Keratinocyte (primary cell): ENCODE results near the gene INHBB. TPM values are rescaled to one million over a fixed set of nuclear protein-coding genes. Genes with fewer than 3 reads are reported as not detected.

Experiments
- DNase-seq: peaks from one replicate; pipeline ENCODE4 v3.0.0-alpha.2; 2011; ENCODE audit warnings: low read depth, missing footprints, low spot score
- FAIRE-seq: peaks from 2 replicates; lab custom pipeline; 2011; peaks lifted over from hg19 to GRCh38; lab: Jason Lieb, UNC
- H2AFZ ChIP-seq: 2 replicates; pipeline ENCODE4 v1.6.0; 2012; ENCODE audit warnings: low read length, control low read depth, inconsistent platforms; ENCODE audit not compliant: control insufficient read depth
- H3K27ac ChIP-seq: 2 replicates; pipeline ENCODE4 v1.5.1; 2011; ENCODE audit warnings: low read length; ENCODE audit not compliant: control insufficient read depth, insufficient read depth
- H3K27me3 ChIP-seq: 3 replicates; pipeline ENCODE4 v1.6.0; 2011; ENCODE audit warnings: low read length; ENCODE audit not compliant: control insufficient read depth, insufficient read depth; ENCODE audit errors: extremely low read depth
- H3K36me3 ChIP-seq, 2 experiments: 2 replicates in 1 of 2; 3 replicates in 1 of 2; pipeline ENCODE4 v1.5.1; 2011; ENCODE audit warnings: low read length in 2 of 2, mild to moderate bottlenecking in 1 of 2; ENCODE audit not compliant: control insufficient read depth in 2 of 2, insufficient read depth in 2 of 2; ENCODE audit errors: extremely low read depth in 1 of 2
- H3K4me1 ChIP-seq: 3 replicates; pipeline ENCODE4 v1.5.1; 2011; ENCODE audit warnings: low read length; ENCODE audit not compliant: control insufficient read depth, insufficient read depth; ENCODE audit errors: extremely low read depth
- H3K4me2 ChIP-seq: 3 replicates; pipeline ENCODE4 v1.6.0; 2011; ENCODE audit warnings: low read depth, low read length; ENCODE audit not compliant: control insufficient read depth, insufficient read depth; ENCODE audit errors: extremely low read depth
- H3K4me3 ChIP-seq, 3 experiments: fragments of 200-600 bp in 1 of 3; sonication (generic) in 1 of 3; 2 replicates in 2 of 3; 3 replicates in 1 of 3; pipeline ENCODE4 v1.5.1; 2011 to 2016; ENCODE audit warnings: low read length in 3 of 3, mild to moderate bottlenecking in 3 of 3, control low read depth in 2 of 3, inconsistent platforms in 1 of 3, low read depth in 1 of 3, mixed read lengths in 1 of 3, mixed run types in 1 of 3, moderate library complexity in 1 of 3; ENCODE audit not compliant: control insufficient read depth in 2 of 3, insufficient read depth in 2 of 3; ENCODE audit errors: extremely low read depth in 1 of 3
- H3K79me2 ChIP-seq: 2 replicates; pipeline ENCODE4 v1.6.0; 2012; ENCODE audit warnings: low read length; ENCODE audit not compliant: control insufficient read depth, insufficient read depth
- H3K9ac ChIP-seq: 3 replicates; pipeline ENCODE4 v1.6.0; 2011; ENCODE audit warnings: low read length; ENCODE audit not compliant: control insufficient read depth, insufficient read depth; ENCODE audit errors: extremely low read depth
- H3K9me1 ChIP-seq: 3 replicates; pipeline ENCODE4 v1.6.0; 2011; ENCODE audit warnings: low read length; ENCODE audit not compliant: control insufficient read depth, insufficient read depth; ENCODE audit errors: extremely low read depth
- H3K9me3 ChIP-seq: 2 replicates; pipeline ENCODE4 v1.5.1; 2012; ENCODE audit warnings: low read depth, low read length; ENCODE audit not compliant: control insufficient read depth
- H4K20me1 ChIP-seq: 3 replicates; pipeline ENCODE4 v1.6.0; 2011; ENCODE audit warnings: low read length; ENCODE audit not compliant: control insufficient read depth, insufficient read depth; ENCODE audit errors: extremely low read depth
- EZH2 ChIP-seq: IDR thresholded peaks from one replicate; pipeline ENCODE4 v1.6.1; 2012; ENCODE audit warnings: inconsistent platforms, mild to moderate bottlenecking, low read length, moderate library complexity
- dilution Hi-C: fragments of 300-500 bp; cut with MboI; formaldehyde crosslinking; loops from one replicate; pipeline ENCODE4 v1.7.0; 2020; ENCODE audit warnings: low sequenced_read_pairs; ENCODE audit not compliant: extremely low pct_ligation_motif_present
- polyA plus RNA-seq, 5 experiments: library from polyadenylated mRNA; depleted of rRNA in 3 of 5; stranded (reverse) in 3 of 5; stranded (forward) in 1 of 5; unstranded in 1 of 5; fragments of >200 nt; gene quantifications; 1 replicate in 1 of 5; 2 replicates in 3 of 5; 3 replicates in 1 of 5; pipeline versions ENCODE4 v1.2.1 to v1.2.3, GENCODE V29; 2011 to 2012; ENCODE audit warnings: missing spikeins in 2 of 5, low read depth in 1 of 5, low replicate concordance in 1 of 5
- TF ChIP-seq, protein P1 (sequence below), 3 experiments: IDR thresholded peaks in 1 of 3; conservative IDR thresholded peaks in 1 of 3; optimal IDR thresholded peaks in 1 of 3; 2 replicates in 2 of 3; 3 replicates in 1 of 3; pipeline versions ENCODE3 to v1.5.1; 2011; ENCODE audit warnings: low read length in 3 of 3, mild to moderate bottlenecking in 3 of 3, moderate library complexity in 2 of 3, control low read depth in 1 of 3, inconsistent platforms in 1 of 3; ENCODE audit not compliant: insufficient read depth in 2 of 3; ENCODE audit errors: extremely low read depth in 1 of 3

INHBB gene
- polyA plus RNA-seq, 1 donor (not counting 4 experiments of a cell fraction or from before 2014, with no cell fraction given) = not detected

GRCh38 chr2:120384486-120385354 lies 38.8 kb downstream of the INHBB start:
- no peak overlapping the region for H3K4me3 ChIP-seq
- H3K9ac ChIP-seq = no peak overlapping the region
- H2AFZ ChIP-seq = no peak overlapping the region
- TF ChIP-seq, protein P1, sequence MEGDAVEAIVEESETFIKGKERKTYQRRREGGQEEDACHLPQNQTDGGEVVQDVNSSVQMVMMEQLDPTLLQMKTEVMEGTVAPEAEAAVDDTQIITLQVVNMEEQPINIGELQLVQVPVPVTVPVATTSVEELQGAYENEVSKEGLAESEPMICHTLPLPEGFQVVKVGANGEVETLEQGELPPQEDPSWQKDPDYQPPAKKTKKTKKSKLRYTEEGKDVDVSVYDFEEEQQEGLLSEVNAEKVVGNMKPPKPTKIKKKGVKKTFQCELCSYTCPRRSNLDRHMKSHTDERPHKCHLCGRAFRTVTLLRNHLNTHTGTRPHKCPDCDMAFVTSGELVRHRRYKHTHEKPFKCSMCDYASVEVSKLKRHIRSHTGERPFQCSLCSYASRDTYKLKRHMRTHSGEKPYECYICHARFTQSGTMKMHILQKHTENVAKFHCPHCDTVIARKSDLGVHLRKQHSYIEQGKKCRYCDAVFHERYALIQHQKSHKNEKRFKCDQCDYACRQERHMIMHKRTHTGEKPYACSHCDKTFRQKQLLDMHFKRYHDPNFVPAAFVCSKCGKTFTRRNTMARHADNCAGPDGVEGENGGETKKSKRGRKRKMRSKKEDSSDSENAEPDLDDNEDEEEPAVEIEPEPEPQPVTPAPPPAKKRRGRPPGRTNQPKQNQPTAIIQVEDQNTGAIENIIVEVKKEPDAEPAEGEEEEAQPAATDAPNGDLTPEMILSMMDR (optimal IDR thresholded peaks at IDR 0.05 in 1 of 3, IDR thresholded peaks at IDR 0.05 in 1 of 3, conservative IDR thresholded peaks at IDR 0.05 in 1 of 3; ENCODE audit: extremely low read depth in 1 of 3, insufficient read depth in 2 of 3, low read length in 3 of 3) = no peak
- TF ChIP-seq EZH2 = no peak
- H3K27ac ChIP-seq = no peak overlapping the region
- no peaks in the 10 kb centered on the region for H3K36me3 ChIP-seq
- no peaks in the 10 kb centered on the region for H3K4me1 ChIP-seq
- H4K20me1 ChIP-seq = peaks cover 2% of the 10 kb centered on the region
- no peaks in the 10 kb centered on the region for H3K9me1 ChIP-seq
- peaks cover 7% of the 10 kb centered on the region for H3K27me3 ChIP-seq
- no peaks in the 10 kb centered on the region for H3K79me2 ChIP-seq
- H3K9me3 ChIP-seq = no peaks in the 10 kb centered on the region
- no peak for DNase-seq
- no peak overlapping the region for H3K4me2 ChIP-seq
- FAIRE-seq = no peak
- dilution Hi-C loops = no loop called here

DNA sequence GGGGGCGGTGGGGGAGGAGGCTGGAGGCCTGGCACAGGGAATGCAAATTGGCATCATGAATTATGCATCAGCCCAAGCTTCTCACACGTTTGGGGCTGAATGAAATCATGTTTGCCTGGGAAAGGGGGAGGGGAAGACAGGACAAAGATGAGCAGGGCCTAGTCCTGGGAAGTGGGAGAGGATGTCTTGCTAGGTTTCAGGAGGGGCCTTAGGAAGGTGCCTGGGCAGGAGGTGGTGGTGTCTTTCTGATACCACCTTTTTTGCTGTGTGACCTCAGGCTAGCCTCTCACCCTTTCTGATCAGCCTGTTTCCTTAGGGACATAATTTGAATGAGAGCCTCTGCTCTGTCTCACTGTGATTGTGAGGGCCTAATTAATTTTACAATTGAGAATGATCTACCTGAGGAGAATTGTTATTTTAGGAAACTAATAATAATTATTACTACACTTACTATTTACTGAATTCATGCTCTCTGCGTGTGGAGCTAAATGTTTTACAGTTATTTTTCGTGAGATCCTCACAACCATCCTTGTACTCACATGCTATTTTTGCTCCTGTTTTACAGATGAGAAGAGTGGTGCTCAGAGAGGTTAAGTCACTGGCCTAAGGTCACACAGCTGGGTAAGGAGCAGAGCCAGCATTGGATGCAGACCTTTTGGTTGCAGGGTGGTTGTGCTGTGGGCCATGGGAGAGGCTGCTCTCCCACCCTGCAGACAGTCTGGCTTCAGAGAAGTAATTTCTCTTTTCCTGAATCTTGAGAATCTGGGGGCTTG lies 39.6 kb downstream of the INHBB start:
- no peaks in the 10 kb centered on the region for H3K36me3 ChIP-seq
- H3K9me1 ChIP-seq = no peaks in the 10 kb centered on the region
- H3K4me1 ChIP-seq = no peaks in the 10 kb centered on the region
- no peaks in the 10 kb centered on the region for H3K79me2 ChIP-seq
- no peak overlapping the region for H3K4me2 ChIP-seq
- dilution Hi-C loops = no loop called here
- DNase-seq (no peak), FAIRE-seq (no peak)
- no peak overlapping the region for H3K4me3 ChIP-seq
- no peak overlapping the region for H3K9ac ChIP-seq
- TF ChIP-seq, protein P1 (optimal IDR thresholded peaks at IDR 0.05 in 1 of 3, IDR thresholded peaks at IDR 0.05 in 1 of 3, conservative IDR thresholded peaks at IDR 0.05 in 1 of 3; ENCODE audit: extremely low read depth in 1 of 3, insufficient read depth in 2 of 3, low read length in 3 of 3) = no peak
- no peak for TF ChIP-seq EZH2
- H3K27ac ChIP-seq = no peak overlapping the region
- H3K9me3 ChIP-seq = no peaks in the 10 kb centered on the region
- peaks cover 13% of the 10 kb centered on the region for H3K27me3 ChIP-seq
- H2AFZ ChIP-seq = no peak overlapping the region
- peaks cover 2% of the 10 kb centered on the region for H4K20me1 ChIP-seq
